Putamen (tissue), 1 donor: ENCODE data around the gene DSCAM.
"Not testable (repeated sequence)": the region's sequence is repeated elsewhere in the genome, so short reads cannot be mapped to it uniquely, and the experiment has no call there.

Experiments used
- DNase-seq: peaks from one replicate; pipeline ENCODE4 v3.0.0-alpha.2; 2016; ENCODE audit warnings: low spot score

The DSCAM gene

DNA sequence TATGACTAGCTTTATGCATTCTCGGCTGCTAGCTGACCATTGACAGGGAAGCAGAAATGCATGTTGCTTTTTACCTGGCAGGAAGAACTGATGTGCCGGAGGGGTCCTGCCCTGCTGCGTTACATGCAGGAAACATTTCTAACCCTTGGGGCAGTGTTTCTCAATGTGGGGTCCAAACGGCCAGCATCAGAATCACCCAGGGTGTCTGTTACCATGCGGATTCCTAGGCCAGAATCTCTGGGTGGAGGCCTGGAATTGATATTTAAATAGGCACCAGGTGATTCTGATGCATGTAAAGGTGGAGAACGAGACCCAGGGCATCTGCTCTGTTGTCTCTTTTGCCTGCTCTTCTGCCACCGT, 797.0 kb downstream of the DSCAM start:
- DNase-seq, result no peak

DNA sequence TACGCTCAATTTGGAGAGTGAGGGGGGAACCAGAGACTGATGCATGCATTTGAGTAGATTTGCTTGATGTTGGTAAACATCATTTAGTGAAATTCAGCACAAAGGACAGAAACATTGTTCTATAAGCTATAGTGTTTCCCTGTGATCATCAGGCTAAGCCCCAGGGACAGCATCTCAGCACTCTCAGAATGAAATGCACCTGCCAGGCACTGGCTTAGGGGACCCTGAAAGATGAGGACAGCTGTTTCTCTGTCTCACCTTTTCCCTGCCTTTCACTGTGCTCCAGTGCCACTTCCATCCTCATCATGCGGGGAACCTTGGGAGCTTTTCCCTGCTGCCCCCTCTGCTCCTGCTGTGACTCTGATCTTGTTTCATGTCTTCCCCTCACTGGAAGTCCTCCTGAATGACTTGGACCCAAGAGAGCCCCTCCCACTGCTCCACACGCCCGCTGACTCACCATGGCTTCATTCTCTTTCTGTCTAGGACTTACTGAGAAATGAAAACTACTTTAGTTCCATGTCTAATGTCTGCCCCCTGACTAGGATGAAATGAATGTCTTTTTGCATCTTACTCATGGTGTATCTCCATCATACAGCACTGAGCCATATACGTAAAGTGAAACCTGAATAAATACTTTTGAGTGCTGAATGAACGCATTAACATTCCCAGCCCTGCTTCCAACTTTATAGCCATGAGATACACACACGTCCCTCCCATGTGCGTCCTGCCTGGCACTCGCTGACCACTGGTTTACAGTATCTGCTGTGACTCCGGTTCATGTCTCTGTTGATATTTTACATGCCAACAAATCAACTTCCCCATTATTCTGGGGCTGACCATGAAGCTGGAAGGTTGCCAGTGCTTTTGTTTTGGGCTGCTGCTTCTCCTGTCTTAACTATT, 797.7 kb downstream of the DSCAM start:
- no peak for DNase-seq

DNA sequence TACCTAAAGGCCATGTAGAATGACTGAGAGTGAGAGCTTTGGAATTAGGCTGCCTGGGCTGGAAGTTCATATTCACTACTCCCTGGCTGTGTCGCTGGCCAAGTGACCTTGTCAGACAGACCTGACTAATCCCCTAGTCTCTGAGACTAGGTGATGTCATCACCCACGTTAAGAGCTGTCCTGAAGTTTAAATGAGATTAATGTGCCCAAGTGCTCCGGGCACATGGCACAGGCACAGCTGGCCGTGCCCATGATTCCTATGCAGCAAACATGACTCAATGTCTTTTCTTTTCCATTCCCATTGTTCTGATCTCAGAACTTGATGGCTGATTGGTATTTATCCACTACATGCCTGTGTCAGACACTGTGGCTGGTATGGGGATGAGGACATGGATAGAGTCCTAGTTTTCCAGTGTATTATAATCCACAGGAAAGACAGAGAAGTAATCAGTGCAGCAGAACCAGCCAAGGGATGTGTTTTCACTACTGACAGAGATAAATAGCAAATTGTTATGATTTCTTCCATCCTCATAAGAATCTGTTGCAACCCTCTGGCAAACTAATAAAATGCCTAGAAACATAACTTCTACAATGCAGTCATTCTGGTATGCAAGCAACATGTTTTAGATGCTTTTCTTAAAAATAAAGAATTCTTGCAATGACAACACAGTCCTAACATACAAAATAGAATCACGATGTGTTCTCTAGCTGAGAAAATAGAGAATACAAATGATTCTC, 798.8 kb downstream of the DSCAM start:
- no peak for DNase-seq

DNA sequence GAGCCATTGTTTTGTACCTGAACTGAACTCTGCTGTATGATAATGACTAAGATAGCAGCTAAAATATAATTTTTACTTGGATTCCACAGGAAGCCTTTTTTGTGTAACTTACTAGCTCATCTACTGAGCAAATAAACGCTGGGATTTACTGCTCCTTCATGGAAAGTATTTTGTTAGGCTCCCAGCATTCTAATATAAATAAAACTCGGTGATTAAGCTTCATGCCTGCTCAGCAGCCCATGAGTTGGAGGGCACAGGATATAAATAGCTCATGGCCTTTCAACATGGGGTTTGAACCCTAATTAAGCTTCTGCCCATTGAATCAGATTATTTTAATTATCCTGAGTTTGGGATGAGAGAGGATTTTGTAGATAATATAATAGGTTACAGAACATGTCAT, 799.7 kb downstream of the DSCAM start:
- no peak for DNase-seq

DNA sequence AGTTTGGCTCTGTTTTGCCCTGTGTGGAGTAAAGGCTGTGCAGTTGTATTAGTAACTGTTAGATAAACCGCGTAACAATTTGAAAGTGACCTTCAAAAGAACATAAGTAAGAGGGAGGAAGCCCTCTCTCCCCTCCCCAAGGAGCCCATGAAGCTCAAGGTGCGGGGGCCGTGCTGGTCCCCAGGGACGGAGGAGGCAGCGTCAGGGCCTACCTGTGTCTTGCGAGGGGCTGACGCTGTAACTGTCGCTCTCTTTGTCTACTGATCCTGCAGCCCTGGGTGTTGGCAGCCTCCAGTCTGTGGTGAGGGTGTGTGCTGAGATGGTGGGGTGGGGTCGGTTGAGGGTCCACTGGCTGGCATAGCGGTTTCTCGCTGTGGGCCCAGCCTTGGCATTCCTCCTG, 803.1 kb downstream of the DSCAM start:
- no peak for DNase-seq

DNA sequence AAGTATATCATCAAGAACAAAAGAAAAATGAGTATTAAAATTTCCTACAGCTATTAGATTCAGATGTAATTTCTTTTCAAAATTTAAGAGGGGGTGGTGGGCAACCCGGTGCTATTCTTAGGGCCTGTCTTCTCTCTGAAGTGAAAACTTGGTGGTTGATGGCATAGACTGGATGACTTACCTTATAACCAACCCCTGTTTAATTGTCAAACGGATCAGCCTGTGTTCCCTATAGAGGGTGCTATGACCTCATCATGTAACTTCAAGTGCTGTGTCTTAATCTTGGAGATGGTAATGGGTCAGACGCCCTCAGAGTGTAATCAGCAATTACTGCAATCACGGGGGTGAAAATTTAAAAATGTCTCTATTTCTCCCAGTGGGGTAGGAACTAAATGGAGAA, 803.5 kb downstream of the DSCAM start:
- peak; percentile 77 for DNase-seq

DNA sequence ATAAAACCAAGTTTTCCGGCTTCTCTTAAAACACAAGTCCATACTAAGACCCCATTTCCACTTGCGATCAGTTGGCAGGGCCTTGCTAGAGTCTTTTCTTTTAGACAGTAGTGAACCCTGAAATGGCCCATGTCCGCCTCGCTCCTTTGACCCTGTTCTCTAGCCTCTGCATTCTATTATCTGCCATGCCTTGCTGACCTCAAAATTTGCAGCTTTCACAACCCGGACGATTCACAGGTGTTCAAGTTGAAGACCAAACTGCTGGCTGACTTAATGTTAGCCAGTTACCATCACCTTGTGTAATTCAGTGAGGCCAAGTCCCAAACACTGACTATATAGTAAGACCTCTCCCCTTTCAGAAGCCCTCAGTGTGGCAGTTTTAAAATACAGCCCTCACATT, 805.5 kb downstream of the DSCAM start:
- no peak for DNase-seq

DNA sequence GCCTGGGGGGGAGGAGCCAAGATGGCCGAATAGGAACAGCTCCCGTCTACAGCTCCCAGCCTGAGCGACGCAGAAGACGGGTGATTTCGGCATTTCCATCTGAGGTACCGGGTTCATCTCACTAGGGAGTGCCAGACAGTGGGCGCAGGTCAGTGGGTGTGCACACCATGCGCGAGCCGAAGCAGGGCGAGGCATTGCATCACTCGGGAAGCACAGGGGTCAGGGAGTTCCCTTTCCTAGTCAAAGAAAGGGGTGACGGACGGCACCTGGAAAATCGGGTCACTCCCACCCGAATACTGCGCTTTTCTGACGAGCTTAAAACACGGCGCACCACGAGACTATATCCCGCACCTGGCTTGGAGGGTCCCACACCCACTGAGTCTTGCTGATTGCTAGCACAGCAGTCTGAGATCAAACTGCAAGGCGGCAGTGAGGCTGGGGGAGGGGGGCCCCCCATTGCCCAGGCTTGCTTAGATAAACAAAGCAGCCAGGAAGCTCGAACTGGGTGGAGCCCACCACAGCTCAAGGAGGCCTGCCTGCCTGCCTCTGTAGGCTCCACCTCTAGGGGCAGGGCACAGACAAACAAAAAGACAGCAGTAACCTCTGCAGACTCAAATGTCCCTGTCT, 813.7 kb downstream of the DSCAM start:
- not testable (repeated sequence) for DNase-seq

DNA sequence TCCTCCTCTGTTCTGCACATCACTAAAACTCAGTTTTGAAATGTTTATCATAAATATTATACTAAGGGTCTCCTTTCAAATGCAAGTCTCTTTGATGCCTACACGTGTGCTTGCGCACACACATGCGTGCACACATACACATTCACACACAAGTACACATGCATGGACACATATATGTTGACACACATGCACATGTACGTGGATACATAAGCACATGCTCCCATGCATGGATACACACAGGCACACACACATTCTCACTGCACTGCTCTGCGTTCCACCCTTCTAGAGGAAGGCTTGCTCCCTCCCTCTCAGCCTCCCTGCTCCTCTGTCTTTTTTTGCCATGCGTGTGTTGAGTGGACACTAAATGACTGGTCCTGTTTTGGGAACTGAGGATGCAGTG, 817.1 kb downstream of the DSCAM start:
- no peak for DNase-seq

DNA sequence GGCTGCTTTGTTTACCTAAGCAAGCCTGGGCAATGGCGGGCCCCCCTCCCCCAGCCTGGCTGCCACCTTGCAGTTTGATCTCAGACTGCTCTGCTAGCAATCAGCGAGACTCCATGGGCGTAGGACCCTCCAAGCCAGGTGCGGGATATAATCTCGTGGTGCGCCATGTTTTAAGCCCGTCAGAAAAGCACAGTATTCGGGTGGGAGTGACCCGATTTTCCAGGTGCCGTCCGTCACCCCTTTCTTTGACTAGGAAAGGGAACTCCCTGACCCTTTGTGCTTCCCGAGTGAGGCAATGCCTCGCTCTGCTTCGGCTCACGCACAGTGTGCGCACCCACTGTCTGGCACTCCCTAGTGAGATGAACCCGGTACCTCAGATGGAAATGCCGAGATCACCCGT, 818.6 kb downstream of the DSCAM start:
- not testable (repeated sequence) for DNase-seq

DNA sequence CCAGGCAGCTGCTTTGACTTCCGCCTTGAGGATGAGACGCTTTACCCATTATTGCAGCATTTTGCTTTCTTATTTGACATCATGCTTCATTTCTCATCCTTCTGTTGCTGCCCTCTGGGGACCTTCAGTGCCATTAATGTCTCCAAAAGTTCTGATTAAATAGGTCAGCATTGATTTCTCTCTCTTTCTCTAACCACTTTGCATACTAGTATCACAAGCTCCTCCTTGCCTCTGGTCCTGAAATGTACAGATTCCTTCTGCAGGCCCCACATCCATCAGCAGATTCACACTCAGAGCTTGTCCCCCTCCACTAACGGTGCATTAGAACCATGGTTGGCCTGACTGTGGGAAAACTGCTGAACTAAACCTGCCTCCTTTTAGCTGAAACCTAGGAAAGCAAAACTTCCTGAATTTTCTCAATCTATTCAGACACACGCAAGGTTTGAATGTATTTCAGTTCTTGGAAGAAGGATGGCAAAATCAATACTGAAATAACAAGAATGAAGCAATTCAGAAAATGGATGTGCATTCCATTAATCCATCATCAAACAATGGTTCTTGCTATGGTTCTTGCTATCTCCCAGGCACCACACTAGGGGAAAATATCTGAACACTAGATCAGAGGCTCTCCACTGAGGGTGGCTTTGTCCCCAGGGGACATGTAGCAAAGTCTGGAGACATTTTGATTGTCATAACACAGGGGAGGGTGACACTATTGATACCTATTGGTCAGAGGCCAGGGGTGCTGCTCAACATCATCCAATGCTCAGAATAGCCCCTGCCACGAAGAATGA, 825.2 kb downstream of the DSCAM start:
- DNase-seq, result no peak

DNA sequence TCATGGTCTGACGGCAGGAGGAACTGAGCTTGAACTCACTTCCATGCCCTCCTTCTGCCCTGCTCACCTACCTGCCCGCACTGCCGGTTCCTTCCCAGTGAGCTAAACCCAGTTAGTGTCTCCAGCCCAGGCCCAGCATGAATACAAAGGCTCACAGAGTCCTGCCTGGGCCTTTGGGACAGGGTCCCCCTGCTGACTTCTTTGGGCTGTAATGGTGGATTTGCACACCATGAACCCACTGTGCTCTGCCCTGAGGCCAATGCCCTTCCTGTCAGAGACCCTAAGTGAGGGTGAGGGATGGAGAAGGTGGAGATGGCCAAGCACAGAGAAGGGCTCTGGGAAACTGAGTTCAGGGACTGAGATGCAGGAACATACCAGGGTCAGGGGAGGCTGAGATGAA, 826.3 kb downstream of the DSCAM start:
- DNase-seq, result no peak

DNA sequence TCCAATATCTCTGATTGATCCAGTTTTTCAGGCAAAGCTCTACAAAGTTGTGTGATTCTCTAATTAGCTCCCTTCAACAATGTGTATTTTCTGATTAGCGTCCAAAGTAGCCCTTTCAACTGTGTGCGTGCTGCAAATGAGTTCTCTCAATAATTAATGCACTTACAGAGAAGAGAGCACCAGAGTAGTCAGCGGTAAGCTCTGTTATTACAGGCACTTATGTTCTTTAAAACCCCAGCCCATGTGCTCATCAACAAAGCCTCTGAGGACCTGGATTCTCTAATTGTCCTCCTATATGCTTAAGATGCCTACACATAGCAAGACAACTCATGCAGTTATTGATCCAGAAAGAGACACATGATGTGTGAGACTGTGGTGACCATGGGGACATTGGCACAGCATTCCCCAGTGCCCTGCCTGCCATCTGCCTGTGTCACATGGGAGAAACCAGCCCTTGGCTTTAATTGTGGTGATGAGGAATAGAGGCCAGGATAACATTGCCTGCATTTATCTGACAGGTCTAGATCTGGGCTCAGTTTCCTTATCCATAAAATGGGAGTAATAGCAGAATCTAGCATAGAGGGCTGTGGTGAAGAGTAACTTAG, 828.0 kb downstream of the DSCAM start:
- no peak for DNase-seq

DNA sequence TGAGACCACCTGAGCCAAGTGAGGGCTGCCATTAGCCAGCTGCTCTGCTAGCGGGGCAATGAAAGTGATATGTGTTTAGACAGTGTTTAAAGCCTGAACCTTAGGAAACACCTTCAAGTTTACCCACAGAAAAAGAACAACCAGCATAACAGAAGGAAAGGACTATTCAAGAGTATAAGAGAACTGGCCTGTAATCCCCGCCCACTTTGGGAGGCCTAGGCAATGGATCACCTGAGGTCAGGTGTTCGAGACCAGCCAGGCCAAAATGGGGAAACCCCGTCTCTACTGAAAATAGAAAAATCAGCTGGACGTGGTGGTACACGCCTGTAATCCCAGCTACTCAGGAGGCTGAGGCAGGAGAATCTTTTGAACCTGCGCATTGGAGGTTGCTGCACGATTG, 830.3 kb downstream of the DSCAM start:
- DNase-seq, result no peak

DNA sequence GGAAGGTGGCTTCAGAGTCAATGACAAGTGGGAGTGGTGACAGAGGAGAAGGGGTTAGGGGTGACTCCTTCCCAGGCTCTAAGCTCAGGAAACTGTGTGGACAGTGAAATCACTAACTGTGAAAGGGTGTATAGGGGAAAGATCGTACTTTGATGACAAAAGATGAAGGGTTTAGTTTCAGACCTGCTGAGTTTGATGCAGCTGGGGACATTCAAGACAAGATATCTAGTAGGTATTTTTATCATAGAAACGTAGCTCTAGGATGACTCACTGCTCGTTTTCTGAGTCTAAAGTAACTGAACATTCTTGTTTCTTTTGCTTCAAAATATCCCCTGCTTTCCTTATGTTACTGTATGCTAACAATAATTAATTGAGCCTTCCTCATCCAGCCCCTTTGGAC, 830.7 kb downstream of the DSCAM start:
- no peak for DNase-seq

DNA sequence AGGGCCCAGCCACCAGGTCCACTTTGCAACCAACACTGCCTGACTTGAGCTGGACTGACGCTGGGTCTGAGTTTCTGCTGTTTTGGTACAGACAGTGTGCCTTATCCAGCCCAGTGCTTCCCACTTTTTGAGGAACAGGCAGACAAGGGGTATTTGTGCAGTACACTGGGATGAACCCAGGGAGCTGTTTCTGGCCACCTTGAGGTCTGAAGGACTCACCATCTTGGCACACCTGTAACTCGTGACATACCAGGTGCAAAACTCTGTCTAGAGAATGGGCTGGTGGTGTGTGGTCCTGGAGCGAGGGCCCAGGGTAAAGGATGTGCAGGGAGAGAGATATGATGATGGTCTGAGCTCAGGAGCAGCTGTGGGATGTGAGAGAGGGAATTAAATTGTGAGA, 831.1 kb downstream of the DSCAM start:
- DNase-seq, result no peak

DNA sequence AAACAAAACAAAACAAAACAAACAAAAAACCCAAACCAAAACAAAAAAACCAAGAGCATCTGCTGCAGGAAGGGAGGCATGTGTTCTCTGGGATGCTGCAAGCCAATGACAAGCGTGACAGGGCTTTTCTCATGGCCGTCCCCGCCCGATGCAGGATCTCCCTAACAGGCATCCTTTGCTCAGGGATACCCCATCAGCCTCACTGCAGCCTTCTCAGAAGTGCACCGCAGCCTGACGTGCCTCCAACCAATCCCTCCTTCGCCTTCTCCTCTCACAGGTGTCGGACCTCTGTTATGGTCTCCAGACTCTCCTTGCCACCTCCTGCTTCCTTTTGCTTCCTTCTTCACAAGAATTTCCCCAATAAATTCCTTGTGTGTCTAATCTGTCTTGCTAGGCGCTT, 832.6 kb downstream of the DSCAM start:
- DNase-seq, result no peak

DNA sequence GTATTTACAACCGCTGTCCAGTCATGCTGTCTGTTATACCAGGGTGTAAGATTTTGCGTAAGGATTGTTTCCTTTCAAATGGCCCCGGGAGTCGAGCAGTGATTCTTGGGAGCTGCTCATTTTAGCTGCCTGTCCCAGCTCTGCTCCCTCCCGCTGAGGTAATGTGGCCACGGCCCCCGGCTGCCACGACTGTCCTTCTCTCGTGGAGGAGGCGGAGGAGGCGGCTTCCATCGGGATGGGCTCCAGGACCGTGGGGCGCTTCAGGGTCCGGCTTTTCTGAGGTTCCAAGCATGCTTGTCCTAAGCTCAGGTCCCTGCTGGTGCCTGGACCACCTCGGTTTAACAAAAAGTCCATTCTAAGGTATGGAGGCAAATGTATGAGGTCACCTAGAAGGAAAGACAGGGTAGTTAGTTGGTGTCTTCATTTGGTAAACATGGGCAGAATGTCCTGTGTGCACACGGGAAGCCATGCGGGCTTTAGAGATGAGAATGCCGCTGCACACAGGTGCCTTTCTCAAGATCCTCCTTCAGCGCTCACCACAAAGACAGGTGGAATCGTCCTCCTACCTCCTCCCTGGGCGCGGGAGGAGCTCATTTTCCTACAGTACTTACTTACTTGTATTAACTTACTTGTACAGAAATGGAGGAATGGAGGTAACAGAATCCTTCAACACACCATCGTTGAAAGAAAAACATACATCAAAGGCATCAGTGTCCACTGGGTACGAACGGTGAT, 833.8 kb downstream of the DSCAM start:
- DNase-seq, result no peak

DNA sequence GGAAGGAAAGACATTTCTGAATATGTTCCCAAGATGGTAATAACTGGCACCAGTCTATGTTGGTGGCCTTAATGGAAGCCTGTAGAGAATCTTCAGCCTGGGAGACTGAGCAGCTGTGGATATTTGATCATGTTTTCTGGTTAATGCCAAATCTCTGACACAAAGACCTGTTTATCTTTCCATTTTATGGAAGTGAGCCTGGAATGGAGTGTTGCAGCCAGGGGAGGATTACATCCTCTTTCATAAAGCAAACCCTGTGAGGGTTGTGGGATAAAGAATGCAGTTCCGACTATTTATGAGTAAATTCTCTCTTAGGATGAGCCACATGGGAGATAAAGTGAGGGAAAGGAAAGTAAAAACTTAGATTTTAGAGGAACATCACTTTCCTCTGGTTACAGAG, 835.6 kb downstream of the DSCAM start:
- no peak for DNase-seq

DNA sequence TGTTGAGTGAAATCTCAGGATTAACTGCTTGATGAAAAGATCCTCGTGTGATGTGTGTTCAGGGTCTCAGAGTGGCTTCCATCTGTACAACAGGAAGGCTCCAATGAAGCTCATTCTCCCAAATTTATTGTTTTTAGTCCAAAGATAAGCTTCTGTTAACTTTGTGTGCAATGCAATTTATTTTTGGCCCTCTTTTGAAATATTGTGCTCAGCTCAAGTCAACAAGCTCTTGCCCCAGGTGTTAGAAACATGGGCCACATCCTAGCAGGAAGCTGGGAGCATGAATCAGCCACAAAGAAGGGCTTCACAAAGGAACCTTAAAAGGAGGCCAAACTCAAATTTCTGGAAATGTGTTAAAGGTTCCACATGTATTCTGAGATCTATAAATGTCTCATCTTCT, 844.0 kb downstream of the DSCAM start:
- DNase-seq, result no peak
